NCI-H748 treated with DMSO at 0.1 percent for 48 hours (cell line): ENCODE data around the gene CRPPA.
A peak's percentile ranks its signal among the peaks of the same experiment; 100 is the strongest.

Experiments used
- DNase-seq: peaks from one replicate; lab custom pipeline; 2025; lab: John Stamatoyannopoulos, UW

Gene CRPPA

DNA sequence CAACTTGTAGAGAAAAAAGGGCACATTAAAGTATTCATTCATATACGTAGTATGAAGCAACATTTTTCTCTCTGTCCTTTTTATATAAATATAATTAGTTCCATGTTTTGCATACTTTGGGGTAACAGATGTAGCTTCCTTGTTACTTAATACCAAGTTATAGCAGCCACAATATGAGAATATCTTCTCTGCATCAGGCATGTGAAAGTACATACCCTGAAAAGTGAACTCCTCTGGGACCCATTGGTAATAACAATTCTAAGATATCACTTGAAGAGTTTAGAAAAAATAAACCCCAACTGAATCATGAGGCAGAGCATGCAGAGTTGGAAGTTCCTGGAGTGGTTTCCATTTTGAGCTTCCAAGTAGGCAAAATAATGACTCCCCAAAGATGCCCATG, 2.4 kb upstream of the CRPPA start:
- DNase-seq, result no peak

DNA sequence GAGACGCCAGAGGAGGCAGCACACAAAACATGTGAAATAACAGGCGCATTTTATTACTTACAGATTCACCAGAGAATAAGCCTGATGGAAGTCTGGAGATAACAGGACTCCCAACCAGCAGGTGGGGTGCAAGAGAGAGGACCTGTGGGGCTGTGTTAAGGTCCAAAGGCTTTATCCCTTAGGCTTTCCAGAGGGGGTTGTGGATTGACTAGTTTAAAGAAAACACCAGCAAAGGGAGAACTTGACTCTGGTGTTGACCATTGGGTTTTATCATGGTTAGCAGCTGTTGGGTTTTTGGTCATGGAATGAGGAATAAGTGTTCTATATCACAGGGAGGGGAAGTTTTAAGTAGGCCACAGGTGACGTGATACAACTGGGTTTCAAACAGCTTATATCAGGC, 1.6 kb upstream of the CRPPA start:
- no peak for DNase-seq

DNA sequence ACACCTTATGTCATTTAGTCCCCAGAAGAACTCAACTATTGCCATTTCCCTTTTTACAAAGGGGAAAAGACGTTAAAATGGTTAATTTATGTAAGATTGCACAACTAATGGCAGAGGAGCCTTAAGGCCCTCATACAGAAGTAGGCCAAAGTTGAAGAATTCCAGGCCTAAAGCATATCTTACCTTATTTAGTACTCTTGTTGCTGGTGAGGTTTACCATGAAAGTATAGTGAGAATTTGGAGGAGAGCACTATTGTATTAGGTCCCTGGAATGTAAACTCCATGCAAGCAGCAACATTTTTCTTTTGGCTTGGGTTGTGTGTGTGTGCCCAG, 731 bp upstream of the CRPPA start:
- no peak for DNase-seq

DNA sequence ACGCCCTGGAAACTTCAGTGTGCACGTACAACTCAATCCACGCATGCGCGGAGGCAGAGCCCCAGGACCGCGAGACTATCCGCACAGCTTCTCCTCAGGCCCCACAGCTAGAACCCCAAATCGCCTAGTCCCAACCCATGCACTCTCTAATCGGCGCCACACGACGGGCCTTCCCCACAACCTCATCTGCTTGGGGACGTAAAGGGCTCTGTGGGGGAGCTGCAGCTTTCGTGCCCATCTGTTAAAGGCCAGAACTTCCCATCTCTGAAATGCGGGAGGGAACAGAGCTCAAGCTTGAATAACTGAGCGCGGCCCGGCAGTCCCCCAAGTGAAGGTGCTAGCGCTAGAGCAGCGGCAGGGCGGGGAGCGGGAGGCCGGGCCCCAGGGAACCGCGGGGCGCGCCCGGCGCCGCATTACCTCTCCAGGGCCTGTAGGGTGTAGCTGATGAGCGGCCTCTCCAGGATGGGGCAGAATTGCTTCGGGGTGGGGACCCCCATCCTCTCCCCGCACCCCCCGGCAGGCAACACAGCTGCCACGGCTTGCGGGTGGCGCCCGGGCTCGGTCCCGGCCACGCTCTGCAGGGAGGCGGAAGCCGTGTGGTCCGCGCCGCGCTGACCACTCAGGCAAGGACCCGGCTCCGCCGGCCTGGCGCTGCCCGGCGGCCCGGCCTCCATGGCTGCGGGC, 547 bp downstream of the CRPPA start:
- peak; percentile 79 for DNase-seq

DNA sequence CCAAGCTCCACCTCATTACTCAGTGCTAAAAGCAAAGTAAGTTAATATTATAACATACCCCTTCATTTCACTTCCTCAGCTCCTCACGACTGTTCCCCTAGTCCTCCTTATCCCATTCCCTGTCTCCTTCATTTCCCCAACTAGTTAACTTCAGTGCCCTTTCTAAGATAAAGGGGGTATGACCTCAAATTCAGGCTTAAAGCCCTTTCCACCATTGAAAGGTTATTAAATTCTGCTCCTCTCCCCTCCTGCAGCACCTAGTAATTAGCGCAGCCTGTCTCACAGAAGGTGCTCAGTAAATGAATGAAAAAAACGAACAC, 1.0 kb downstream of the CRPPA start:
- no peak for DNase-seq

DNA sequence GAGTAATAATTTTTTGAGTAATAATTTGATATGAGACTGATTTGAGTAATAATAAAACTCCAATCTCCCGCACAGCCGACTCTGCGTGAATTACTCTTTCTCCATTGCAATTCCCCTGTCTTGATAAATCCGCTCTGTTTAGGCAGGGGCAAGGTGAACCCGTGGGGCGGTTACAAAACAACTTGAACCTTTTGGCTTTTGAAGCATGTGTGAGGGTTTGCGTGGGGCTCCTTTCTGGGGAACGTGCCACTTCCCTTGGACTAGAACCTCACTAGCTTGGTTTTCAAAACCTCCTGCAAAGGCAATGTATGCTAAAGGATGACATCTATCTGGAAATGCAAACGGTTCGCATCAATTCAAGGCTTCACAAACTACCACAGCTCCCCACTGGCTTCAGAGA, 1.5 kb downstream of the CRPPA start:
- DNase-seq, result no peak

DNA sequence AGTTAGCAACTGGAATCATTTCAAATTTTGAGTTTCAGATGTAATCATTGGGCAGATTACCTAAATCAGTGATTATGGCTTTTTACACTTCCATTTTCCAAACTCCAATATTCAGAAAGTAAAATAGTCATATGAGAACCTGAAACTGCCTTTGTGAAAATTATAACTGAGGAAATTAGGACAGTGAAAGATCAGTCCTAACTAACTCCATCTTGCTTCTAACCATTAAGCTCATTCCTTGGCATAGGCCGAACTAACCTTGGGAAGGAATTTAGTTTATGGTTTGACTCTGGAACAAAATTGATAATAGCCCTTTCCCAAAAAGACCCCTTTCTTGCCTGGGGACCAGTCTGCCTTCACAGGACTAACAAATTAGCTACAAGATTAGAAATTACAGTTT, 2.2 kb downstream of the CRPPA start:
- no peak for DNase-seq

DNA sequence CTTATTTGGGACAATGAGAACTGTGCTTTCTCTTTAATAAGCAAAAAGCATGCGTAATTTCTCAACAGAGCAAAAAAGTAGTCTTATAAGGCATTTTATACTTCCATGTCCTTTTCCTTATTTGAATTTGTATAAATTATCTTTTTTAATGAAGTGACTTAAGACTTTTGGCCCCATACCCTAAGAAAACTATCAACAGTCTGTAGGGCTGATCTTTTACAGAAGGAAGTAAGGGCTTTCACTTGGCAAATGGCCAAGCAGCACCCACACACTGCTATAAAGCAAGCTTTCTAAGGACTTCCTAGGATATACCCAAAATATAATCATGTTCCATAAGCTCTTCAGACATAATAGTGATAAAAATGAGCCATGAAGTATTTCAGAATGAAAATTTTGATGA, 3.4 kb downstream of the CRPPA start:
- DNase-seq, result no peak

DNA sequence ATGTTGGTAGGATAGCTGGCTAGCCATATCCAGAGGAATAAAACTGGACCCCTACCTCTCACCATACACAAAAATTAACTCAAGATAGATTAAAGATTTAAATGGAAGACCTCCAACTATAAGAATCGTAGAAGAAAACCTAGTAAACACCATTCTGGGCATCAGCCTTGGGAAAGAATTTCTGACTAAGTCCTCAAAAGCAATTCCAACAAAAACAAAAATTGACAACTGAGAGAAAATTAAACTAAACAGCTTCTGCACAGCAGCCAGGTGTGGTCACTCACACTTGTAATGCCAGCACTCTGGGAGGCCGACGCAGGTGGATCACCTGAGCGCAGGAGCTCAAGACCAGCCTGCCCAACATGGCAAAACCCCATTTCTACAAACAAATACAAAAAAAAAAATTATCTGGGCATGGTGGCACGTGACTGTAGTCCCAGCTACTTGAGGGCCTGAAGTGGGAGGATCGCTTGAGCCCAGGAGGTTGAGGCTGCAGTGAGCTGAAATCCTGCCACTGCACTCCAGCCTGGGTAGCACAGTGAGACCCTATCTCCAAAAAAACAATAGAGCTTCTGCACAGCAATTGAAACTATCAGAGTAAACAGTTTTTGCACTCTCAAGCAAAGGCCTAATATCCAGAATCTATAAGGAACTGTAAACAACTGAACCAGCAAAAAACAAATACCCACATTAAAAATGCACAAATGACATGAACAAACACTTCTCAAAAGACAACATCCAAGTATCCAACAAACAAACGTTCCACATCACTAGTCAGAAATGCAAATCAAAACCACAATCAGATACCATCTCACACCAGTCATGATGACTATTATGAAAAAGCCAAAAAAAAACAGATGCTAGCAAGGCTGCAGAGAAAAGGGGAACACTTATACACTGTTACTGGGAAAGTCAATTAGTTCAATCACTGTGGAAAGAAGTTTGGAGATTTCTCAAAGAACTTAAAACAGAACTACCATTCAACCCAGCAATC, 4.8 kb downstream of the CRPPA start:
- DNase-seq, result no peak

DNA sequence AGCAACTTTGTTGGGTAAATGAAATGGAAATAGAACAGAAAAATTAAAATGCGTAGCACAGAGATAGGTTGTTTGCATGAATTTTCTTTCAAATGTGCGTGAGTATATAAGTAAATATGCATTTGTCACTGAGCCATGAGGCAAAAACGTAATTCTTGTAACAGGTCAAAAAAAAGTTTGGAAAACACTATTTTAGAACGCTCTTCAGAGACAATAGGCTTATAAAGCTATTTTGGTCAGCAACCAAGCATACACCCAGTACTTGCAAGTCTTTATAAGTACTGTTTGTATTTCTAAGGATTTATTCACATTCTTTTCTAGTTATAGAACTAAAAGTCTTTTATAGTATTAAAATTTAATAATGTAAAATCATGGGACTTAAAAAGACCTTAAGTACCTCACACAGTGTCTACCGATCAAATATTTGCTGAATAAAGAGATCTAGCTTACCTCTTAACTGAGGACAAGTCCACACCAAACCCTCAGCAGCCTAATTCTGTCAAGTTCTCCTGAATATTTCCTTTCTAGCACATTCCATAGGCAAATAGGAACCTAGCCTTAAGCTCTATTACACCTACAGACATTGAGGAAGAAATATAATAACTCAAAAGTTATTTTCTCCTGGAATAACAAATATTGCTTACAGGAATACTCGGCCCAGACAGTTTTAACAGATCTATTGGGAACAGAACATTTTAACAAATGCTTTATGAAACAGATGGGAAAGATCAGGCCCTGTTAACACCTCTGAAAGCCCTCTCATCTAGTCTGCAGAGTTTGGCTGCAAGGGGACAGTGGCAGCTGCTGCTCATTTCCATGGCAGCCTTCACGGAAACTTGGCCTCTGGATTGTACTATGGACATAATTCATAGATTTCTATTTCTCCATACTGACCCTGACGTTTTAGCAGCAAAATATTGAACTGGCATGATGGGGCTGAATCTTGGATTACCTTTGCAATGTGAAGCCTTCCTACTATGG, 8.8 kb downstream of the CRPPA start:
- no peak for DNase-seq

DNA sequence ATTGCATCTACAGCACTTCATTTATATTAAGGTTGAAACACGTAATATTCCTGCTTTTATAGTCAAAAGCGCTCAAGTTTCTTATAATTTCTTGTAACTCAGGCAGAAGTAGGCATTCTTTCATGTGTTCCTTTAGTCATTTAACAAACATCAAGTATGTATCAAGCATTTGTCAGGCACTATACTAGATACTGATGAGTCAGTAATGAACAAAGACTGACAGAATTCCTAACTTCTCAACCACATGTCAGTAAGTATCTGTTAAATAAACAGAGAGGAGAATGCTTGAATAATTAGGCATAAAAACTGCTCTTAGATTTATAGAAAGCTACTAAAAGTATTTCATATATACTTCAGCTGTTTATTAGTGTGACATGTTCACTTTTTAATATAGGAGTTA, 9.9 kb downstream of the CRPPA start:
- no peak for DNase-seq

DNA sequence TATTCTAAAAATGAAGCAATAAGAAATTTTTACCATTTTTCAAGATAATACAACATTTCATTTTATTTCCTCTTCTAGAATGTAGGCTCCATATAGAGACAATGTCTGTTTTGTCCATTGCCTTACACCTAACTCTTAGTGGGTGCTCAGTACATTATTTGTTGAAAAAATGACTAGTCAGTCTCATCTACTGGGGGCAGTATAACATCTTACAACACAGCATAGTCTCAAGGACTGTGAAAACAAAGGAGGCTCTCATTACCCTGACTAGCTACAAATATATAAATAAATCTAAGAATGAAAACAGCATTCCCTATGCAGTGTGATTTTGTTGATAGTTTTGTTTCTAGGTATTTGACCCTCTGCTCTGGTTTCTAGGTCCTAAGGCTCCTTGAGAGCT, 11.6 kb downstream of the CRPPA start:
- DNase-seq, result no peak

DNA sequence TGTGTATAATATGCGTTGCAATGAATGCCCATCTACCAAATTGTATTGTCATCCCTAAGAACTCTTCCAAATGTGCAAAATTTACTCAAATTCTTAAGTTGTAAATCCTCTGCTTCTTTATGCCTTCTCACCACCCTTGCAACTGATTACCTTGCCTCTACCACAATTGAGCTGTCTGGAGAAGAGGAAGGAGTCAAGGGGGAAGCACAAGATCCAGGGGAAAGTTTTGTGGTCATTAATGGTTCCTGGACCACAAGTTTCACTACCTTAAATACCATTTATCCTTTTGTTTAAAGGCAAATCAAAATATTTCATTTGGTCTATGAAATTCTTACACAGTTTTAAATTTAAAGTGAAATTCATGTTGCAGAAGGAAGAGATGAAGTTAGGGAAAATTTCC, 16.7 kb downstream of the CRPPA start:
- no peak for DNase-seq

DNA sequence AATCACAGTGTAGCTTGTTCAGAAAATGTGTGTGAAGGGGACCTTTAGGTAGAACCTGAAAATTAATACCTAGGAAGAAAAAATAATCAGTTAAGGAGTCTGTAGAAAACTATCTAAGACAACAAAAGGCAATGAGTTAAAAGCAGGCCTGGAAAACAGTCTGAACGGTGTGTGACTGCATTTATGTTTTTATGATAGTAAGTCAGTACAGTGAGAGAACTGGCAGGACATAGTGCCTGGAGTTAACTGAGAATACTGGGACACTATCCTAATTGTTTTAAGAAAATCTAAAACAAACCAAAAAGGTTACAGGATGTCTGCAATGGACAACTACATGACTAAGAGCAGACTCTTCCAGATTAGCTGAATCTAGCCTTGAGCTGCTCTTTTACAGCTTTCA, 17.9 kb downstream of the CRPPA start:
- no peak for DNase-seq

DNA sequence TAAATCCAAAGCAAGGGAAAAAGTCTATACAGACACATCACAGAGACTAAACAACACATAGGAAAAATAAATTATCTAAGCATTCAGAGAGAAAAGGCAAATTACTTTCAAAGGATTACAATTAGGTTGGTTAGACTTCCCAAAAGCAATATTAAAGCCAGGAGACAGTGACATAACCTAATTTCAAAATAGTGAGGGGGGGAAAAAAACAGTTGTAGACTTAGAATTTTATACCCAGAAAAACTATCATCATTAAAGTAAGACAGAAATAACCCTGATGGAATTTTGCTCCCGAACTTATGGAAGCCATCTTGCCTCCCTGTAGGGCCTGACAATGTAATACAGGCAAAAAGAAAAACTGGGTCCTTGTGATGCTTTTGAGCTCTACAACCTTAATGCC, 18.4 kb downstream of the CRPPA start:
- no peak for DNase-seq

DNA sequence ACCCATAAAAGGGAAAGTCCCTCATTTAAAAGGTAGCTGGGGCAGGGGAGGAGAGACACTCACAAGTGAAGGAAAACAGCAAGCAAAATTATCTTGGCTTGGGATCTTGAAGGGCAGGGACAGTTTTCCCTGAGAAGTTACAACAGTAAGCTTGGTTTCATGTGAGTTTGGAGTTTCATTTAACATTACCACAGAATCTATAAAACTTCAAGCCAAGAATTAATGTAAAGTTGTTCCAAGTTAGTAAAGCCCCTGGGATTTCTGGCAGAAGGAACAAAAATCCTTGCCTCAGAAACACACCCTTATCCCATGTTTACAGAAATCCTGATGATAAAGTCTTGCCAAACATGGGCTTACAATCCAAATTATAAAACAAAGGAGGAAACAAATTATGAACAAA, 19.2 kb downstream of the CRPPA start:
- no peak for DNase-seq

DNA sequence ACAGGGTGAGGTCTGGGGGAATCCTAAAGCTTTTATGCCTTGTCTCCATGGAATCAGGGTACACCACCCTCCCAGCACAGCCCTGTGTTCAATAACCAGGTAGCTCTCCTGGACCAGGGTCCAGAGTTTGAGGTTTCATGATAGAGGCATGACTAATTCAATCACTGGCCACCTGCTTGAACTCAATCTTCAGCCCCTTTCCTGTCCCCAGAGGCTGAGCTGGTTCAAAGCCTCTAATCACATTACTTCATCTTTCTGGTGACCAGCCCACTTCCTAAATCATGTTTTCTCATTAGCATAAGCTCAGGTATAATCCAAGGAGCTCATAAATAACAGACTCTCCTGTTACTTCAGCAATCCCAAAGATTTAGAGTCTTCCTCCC, 20.5 kb downstream of the CRPPA start:
- DNase-seq, result no peak

DNA sequence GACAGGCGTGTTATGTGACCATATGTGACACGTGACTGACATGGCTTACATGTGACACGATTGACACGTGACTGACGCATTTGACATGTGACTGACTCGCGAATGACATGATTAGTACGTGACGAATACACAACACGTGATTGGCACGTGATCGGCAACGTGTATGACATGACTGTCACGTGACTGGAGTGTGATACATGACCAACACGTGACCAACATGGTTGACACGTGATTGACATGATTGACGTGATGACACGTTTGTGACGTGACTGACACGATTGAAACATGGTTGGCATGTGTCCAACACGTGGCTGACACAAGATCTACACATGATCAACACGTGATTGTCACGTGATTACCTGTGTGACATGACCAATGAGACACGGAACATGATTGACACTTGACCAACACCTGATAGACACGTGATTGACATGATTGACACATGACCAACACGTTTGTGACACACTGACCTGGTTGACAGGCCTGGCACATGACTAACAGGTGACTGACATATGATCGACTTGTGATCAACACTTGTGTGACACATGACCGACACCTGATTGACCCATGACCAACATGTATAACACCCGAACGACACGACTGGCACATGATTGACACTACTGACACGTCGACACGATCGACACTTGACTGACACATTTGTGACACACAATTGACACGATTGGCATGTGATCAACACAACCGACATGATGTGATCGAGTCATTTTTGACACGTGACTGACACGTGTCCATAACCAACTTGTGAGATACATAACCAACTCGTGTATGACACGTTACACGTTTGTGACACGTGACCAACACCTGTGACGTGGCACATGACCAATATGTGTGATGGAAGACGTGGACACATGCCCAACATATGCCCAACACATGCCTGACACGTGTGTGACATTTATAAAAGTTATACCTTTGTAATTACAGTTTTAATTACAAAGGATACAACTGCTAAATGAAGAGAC, 21.1 kb downstream of the CRPPA start:
- DNase-seq, result no peak

DNA sequence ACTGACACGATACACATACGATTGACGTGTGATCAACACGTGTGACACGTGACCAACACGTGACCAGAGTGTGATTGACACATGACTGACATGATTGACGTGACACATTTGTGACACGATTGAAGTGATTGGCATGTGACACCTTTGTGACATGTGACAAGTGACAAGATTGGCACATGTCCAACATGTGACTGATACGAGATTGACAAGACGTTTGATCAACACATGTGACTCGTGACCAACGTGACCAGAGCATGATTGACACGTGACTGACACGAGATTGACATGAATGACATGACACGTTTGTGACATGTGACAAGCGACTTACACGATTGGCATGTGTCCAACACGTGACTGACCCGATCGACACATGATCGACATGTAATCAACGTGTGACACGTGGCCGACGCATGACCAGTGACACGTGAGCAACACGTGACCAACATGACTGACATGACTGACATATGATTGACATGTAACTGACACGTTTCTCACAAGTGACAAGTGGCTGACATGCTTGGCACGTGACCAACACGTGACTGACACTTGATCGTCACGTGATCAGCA, 22.0 kb downstream of the CRPPA start:
- no peak for DNase-seq

DNA sequence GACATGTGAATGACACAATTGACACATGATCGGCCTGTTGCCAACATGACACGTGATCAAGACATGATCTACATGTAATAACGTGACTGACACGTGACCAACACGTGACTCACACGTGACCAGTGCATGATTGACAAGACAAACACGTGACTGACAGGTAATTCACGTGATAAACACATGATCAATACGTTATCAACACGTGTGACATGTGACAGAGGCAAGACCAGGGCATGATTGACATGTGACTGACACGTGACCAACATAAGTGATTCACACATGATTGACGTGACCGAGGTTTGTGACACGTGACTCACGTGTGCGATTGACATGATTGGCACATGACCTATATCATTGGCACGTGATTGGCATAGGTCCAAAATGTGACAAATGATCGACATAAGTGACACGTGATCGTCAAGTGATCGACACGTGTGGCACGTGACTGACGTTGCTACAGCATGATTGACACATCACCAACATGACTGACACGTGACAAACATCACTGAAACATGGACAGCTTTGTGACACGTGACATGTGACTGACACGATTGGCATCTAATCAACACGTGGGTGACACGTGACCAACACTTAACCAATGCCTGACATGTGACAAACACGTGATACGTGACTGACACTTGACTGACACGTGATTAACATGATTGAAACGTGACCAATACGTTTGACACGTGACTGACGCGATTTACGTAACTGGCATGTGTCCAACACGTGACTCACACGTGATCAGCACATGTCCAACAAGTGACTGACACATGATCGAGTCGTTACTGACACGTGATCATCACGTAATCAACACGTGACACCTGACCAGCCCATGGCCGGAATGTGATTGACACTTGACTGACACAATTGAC, 23.0 kb downstream of the CRPPA start:
- no peak for DNase-seq
